CD4-positive, alpha-beta memory T cell (primary cell): Measurements from ENCODE around the gene DUSP9. TPM values are rescaled to one million over a fixed set of nuclear protein-coding genes. Genes with fewer than 3 reads are reported as not detected.
"Not testable (repeated sequence)": the region's sequence is repeated elsewhere in the genome, so short reads cannot be mapped to it uniquely, and the experiment has no call there.

Experiments used
- CTCF ChIA-PET: fragments of 350-600 bp; sonication (Branson Sonifier 250); formaldehyde crosslinking; loops from one replicate; lab custom pipeline; 2021; ENCODE audit warnings: inconsistent platforms; ENCODE audit not compliant: partially characterized antibody; lab: Charles Lee
- POLR2A ChIA-PET: fragments of 350-600 bp; sonication (Branson Sonifier 250); formaldehyde crosslinking; loops from one replicate; lab custom pipeline; 2021; ENCODE audit not compliant: partially characterized antibody; lab: Charles Lee
- DNase-seq, 5 donors: peaks; one replicate each; pipeline versions ENCODE4 v3.0.0 to v3.0.0-alpha.2; 2020 to 2022; ENCODE audit warnings: mixed read lengths in 1 of 5
- H3K27ac ChIP-seq: one replicate; pipeline ENCODE4 v1.7.0; 2013; ENCODE audit warnings: low read depth, low read length
- H3K27me3 ChIP-seq: 2 replicates; pipeline ENCODE4 v1.7.0; 2013; ENCODE audit warnings: mild to moderate bottlenecking, low read length, moderate library complexity; ENCODE audit not compliant: insufficient read depth
- H3K36me3 ChIP-seq: 2 replicates; pipeline ENCODE4 v1.7.0; 2013; ENCODE audit warnings: mild to moderate bottlenecking, low read length, moderate library complexity; ENCODE audit not compliant: insufficient read depth
- H3K4me1 ChIP-seq: 2 replicates; pipeline ENCODE4 v1.7.0; 2013; ENCODE audit warnings: mild to moderate bottlenecking, low read length, moderate library complexity; ENCODE audit not compliant: insufficient read depth
- H3K4me3 ChIP-seq, 2 donors: one replicate each; pipeline ENCODE4 v1.7.0; 2013; ENCODE audit warnings: low read length in 2 of 2, mild to moderate bottlenecking in 1 of 2
- H3K9me3 ChIP-seq, 2 donors: one replicate each; pipeline ENCODE4 v1.7.0; 2013; ENCODE audit warnings: low read length in 2 of 2, control low read depth in 1 of 2; ENCODE audit not compliant: control insufficient read depth in 1 of 2
- H3K27ac Mint-ChIP-seq, 7 donors: one replicate each; pipeline ENCODE4 v1.8.0; 2020 to 2021; ENCODE audit warnings: mixed read lengths in 7 of 7, mild to moderate bottlenecking in 6 of 7, inconsistent platforms in 3 of 7, moderate library complexity in 3 of 7
- H3K27me3 Mint-ChIP-seq, 2 donors: one replicate each; pipeline ENCODE4 v1.8.0; 2020 to 2021; ENCODE audit warnings: mixed read lengths in 2 of 2
- H3K36me3 Mint-ChIP-seq, 2 donors: one replicate each; pipeline ENCODE4 v1.8.0; 2020 to 2021; ENCODE audit warnings: mixed read lengths in 2 of 2, inconsistent platforms in 1 of 2, mild to moderate bottlenecking in 1 of 2
- H3K4me1 Mint-ChIP-seq, 4 donors: one replicate each; pipeline ENCODE4 v1.8.0; 2020 to 2021; ENCODE audit warnings: mixed read lengths in 4 of 4, mild to moderate bottlenecking in 1 of 4
- H3K4me3 Mint-ChIP-seq, 8 donors: one replicate each; pipeline ENCODE4 v1.8.0; 2020 to 2021; ENCODE audit warnings: mixed read lengths in 8 of 8, mild to moderate bottlenecking in 7 of 8, moderate library complexity in 6 of 8, inconsistent platforms in 3 of 8
- H3K9me3 Mint-ChIP-seq, 8 donors: one replicate each; pipeline ENCODE4 v1.8.0; 2020 to 2021; ENCODE audit warnings: mixed read lengths in 8 of 8, mild to moderate bottlenecking in 5 of 8, inconsistent platforms in 3 of 8, moderate library complexity in 1 of 8
- intact Hi-C: fragments of 100-400 bp; cut with micrococcal nuclease; formaldehyde crosslinking; loops from one replicate; pipeline ENCODE4 v1.15.1; 2023
- polyA plus RNA-seq, 2 donors: library from polyadenylated mRNA; unstranded; fragments of 300-500 nt; fragmentation: Illumina TruSeq; gene quantifications; one replicate each; pipeline ENCODE4 v1.2.3, GENCODE V29; 2021
- total RNA-seq, 2 experiments: library from RNA; stranded (reverse); gene quantifications; one replicate each; pipeline ENCODE4 v1.2.3, GENCODE V29; 2021

Gene DUSP9
- total and polyA plus RNA-seq, 4 experiments from 2014 or later = not detected

DNA sequence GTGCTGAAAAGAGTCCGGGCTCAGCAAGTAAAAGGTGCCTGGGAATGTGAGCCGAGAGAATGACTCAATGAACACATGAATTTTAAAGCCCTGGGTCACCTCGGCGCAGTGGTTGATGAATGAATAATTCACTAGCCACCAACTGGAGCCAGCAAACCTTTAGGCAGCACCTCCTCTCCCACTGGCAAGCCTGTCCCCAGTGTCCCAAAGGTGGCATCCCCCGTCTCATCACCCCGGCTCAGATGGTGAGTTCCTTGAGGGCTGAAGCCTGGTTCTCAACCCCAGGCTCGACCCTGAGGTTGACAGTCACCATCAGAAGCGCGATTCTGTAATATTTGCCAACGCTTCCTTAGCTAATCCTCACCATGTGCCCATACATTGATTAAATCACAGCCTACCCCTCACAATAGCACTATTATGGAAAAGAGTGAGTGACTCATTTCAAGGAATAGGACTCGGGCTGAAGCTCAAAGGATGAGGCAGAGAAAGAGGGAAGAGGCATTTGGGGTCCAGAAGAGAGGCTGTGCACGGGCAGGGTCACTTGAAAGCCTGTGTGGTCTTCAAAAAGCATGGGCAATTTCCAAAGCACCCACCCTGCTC, 45.4 kb upstream of the DUSP9 start:
- peaks cover 21 to 59% (median 37%) of the 10 kb centered on the region in 4 donors for H3K4me1 Mint-ChIP-seq
- CTCF ChIA-PET = interaction anchor here (1.7 to 4.4 kb wide), 2 partner anchors 8 to 60 kb away, joined by 6 to 42 read pairs; no protein-coding TSS in a partner anchor
- POLR2A ChIA-PET = interaction anchor here (2.4 to 3.1 kb wide), 2 partner anchors 8 to 19 kb away, joined by 11 to 25 read pairs; no protein-coding TSS in a partner anchor

DNA sequence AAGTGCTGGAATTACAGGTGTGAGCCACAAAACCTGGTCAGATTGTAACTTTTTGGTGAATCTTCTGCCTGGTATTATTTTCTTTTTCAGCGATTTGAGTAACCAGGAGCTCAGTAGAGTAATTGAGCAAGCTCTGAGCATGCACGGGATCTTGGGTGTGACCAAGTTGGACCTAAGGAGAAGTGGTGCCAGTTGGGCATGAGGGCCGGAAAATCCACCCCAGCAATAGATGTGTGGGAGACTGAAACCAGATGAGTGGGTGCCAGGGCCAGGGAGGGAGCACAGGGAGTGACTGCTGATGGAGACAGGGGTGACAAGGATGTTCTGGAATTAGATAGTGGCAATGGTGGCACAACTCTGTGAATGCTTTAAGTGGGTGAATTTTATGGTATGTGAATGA, 44.4 kb upstream of the DUSP9 start:
- peaks cover 15 to 50% (median 31%) of the 10 kb centered on the region in 4 donors for H3K4me1 Mint-ChIP-seq
- Histone ChIP-seq H3K27me3 (no peaks in the 10 kb centered on the region), H3K4me3 (no peak overlapping the region), H3K9me3 (no peaks in the 10 kb centered on the region), H3K4me1 (peaks cover 37% of the 10 kb centered on the region), H3K27ac (no peak overlapping the region), H3K36me3 (no peaks in the 10 kb centered on the region)
- H3K4me3 Mint-ChIP-seq = peak overlapping the region in 1 of 8 donors; percentile 11
- no peaks in the 10 kb centered on the region for H3K27me3 Mint-ChIP-seq
- ChIA-PET POLR2A (no interaction called here), CTCF (interaction anchor here (1.7 kb wide), 1 partner anchor 59 kb away, joined by 6 read pairs; no protein-coding TSS in a partner anchor)
- peaks cover 0 to 2% (median 0%) of the 10 kb centered on the region in 8 donors for H3K9me3 Mint-ChIP-seq
- intact Hi-C loops = no loop called here
- H3K36me3 Mint-ChIP-seq = peaks cover 0 to 6% of the 10 kb centered on the region in 2 donors
- H3K27ac Mint-ChIP-seq = peak overlapping the region in 1 of 7 donors; percentile 56
- no peak for DNase-seq

More for the DNA sequence above, 45.4 kb upstream of the DUSP9 start:
- H3K36me3 Mint-ChIP-seq = peaks cover 0 to 12% of the 10 kb centered on the region in 2 donors
- intact Hi-C loops = no loop called here
- no peaks in the 10 kb centered on the region for H3K9me3 ChIP-seq
- no peaks in the 10 kb centered on the region for H3K27me3 ChIP-seq
- no peaks in the 10 kb centered on the region for H3K36me3 ChIP-seq
- H3K4me1 ChIP-seq = peaks cover 47% of the 10 kb centered on the region
- H3K27ac Mint-ChIP-seq = no peak overlapping the region
- H3K9me3 Mint-ChIP-seq = peaks cover 0 to 2% (median 0%) of the 10 kb centered on the region in 8 donors
- H3K27me3 Mint-ChIP-seq = no peaks in the 10 kb centered on the region
- no peak overlapping the region for H3K27ac ChIP-seq
- H3K4me3 Mint-ChIP-seq = peak overlapping the region in 3 of 8 donors; percentile 35 to 50 (median 43)
- DNase-seq = no peak
- H3K4me3 ChIP-seq = no peak overlapping the region

DNA sequence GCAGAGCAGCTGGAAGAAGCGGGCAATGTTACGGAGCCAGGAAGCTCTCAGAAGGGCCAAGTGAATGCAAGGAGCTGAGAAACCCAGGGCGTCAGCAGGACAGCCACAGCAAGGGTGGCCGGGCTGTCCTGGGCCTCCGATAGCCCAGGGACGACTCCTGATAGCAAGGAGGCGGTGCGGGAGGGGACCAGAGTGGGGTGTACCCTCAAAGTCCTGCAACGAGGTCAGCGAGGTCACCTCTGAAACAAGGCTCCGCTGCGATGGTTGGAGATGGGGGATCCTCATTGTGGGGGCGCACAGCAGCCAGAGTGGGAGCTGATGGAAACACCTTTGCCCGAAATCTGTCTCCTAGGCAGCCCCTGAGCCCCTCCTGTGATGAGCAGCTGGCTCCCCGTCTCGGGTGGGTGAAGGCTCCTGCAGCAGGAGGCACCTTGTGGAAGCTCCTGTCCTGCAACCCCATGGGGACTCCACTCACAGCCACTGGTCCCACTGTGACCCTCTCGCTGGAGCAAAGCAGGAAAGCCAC, 43.8 kb upstream of the DUSP9 start:
- Mint-ChIP-seq H3K27me3 (no peaks in the 10 kb centered on the region), H3K4me3 (peak overlapping the region in 1 of 8 donors; percentile 43), H3K4me1 (peaks cover 12 to 44% (median 27%) of the 10 kb centered on the region in 4 donors), H3K27ac (no peak overlapping the region), H3K9me3 (peaks cover 0 to 2% (median 0%) of the 10 kb centered on the region in 8 donors), H3K36me3 (peaks cover 0 to 5% of the 10 kb centered on the region in 2 donors)
- intact Hi-C loops = no loop called here
- Histone ChIP-seq H3K36me3 (no peaks in the 10 kb centered on the region), H3K27ac (no peak overlapping the region), H3K9me3 (no peaks in the 10 kb centered on the region), H3K27me3 (no peaks in the 10 kb centered on the region), H3K4me1 (peaks cover 31% of the 10 kb centered on the region), H3K4me3 (no peak overlapping the region)
- no peak for DNase-seq
- ChIA-PET POLR2A (no interaction called here), CTCF (no interaction called here)

GRCh38 chrX:153604666-153605380, 42.2 kb upstream of the DUSP9 start:
- H3K9me3 Mint-ChIP-seq, H3K9me3 ChIP-seq, intact Hi-C loops, H3K36me3 ChIP-seq, H3K27ac Mint-ChIP-seq, POLR2A ChIA-PET, H3K27me3 Mint-ChIP-seq, H3K27me3 ChIP-seq, H3K4me3 ChIP-seq, H3K27ac ChIP-seq, DNase-seq, H3K36me3 Mint-ChIP-seq: not testable (repeated sequence)
- CTCF ChIA-PET = interaction anchor here (0.7 to 1.7 kb wide), 5 partner anchors 9 to 56 kb away, joined by 3 to 6 read pairs (median 3); no protein-coding TSS in a partner anchor
- peaks cover 32% of the 10 kb centered on the region for H3K4me1 ChIP-seq
- Mint-ChIP-seq H3K4me1 (peaks cover 12 to 44% (median 26%) of the 10 kb centered on the region in 4 donors), H3K4me3 (peak overlapping the region in 2 of 8 donors; percentile 20 to 44)

DNA sequence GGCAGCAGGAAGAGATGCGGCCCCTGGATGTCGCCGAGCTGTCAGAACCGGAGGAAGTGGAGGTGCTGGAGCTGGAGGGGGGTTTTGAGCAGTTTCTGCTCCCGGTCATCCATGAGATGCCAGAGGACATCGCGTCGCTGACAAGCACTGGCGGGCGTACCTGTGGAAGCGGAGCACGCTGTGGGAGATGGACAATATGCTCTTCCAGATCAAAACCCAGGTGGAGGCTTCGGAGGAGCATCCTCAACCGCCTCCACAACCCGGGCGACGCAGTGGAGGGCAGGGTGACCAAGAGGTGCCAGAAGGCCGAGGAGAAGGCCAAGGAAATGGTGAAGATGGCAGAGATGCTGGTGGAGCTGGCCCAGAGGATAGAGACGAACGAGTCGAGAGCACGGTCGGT, 40.5 kb upstream of the DUSP9 start:
- intact Hi-C loops = no loop called here
- no peaks in the 10 kb centered on the region for H3K36me3 ChIP-seq
- Mint-ChIP-seq H3K4me1 (peaks cover 5 to 32% (median 15%) of the 10 kb centered on the region in 4 donors), H3K27me3 (no peaks in the 10 kb centered on the region), H3K27ac (peak overlapping the region in 1 of 7 donors; percentile 28), H3K9me3 (peaks cover 0 to 2% (median 0%) of the 10 kb centered on the region in 8 donors), H3K36me3 (peaks cover 0 to 2% of the 10 kb centered on the region in 2 donors), H3K4me3 (no peak overlapping the region)
- CTCF ChIA-PET = interaction anchor here (0.9 to 1.8 kb wide), 3 partner anchors 38 to 67 kb away, joined by 3 to 6 read pairs (median 5); no protein-coding TSS in a partner anchor
- peaks cover 22% of the 10 kb centered on the region for H3K4me1 ChIP-seq
- POLR2A ChIA-PET = no interaction called here
- no peak overlapping the region for H3K4me3 ChIP-seq
- H3K27ac ChIP-seq = no peak overlapping the region
- DNase-seq = no peak
- H3K27me3 ChIP-seq = no peaks in the 10 kb centered on the region
- no peaks in the 10 kb centered on the region for H3K9me3 ChIP-seq

- peak overlapping the region in 2 of 8 donors; percentile 26 to 43 for H3K4me3 Mint-ChIP-seq
- Histone ChIP-seq H3K9me3 (no peaks in the 10 kb centered on the region), H3K36me3 (no peaks in the 10 kb centered on the region), H3K4me3 (no peak overlapping the region), H3K27me3 (no peaks in the 10 kb centered on the region), H3K27ac (no peak overlapping the region), H3K4me1 (peaks cover 17% of the 10 kb centered on the region)
- POLR2A ChIA-PET = no interaction called here
- no peaks in the 10 kb centered on the region for H3K27me3 Mint-ChIP-seq
- CTCF ChIA-PET = interaction anchor here (4.4 kb wide), 1 partner anchor 9 kb away, joined by 42 read pairs; the partner anchor contains the start of gene CCNQ
- no peak overlapping the region for H3K27ac Mint-ChIP-seq
- no peak for DNase-seq
- peaks cover 3 to 23% (median 11%) of the 10 kb centered on the region in 4 donors for H3K4me1 Mint-ChIP-seq
- H3K9me3 Mint-ChIP-seq = peaks cover 0 to 2% (median 0%) of the 10 kb centered on the region in 8 donors
- intact Hi-C loops = no loop called here
- peaks cover 0 to 2% of the 10 kb centered on the region in 2 donors for H3K36me3 Mint-ChIP-seq
Observed at GRCh38 chrX:153608376-153608775, 38.6 kb upstream of the DUSP9 start.
